RWPE2 (cell line): ENCODE data around the gene BAZ2B.

Source experiments
- ATAC-seq: fragments of 200-7000 bp; cut with Tn5 transposase; 3 replicates; pipeline ENCODE4 v1.9.1; 2021; ENCODE audit warnings: low read depth
- DNase-seq: peaks from one replicate; pipeline ENCODE4 v3.0.0-alpha.2; 2020; ENCODE audit warnings: low spot score
- H3K27ac ChIP-seq: fragments of 450-650 bp; 2 replicates; pipeline ENCODE4 v1.5.1; 2017; ENCODE audit warnings: mild to moderate bottlenecking; ENCODE audit not compliant: poor library complexity, severe bottlenecking
- H3K27me3 ChIP-seq: fragments of 250-450 bp; sonication (Bioruptor Pico); 2 replicates; pipeline ENCODE4 v1.5.1; 2021; ENCODE audit warnings: mild to moderate bottlenecking, moderate library complexity; ENCODE audit not compliant: insufficient read depth, poor library complexity, severe bottlenecking
- H3K36me3 ChIP-seq: fragments of 250-450 bp; sonication (Bioruptor Pico); 2 replicates; pipeline ENCODE4 v1.5.1; 2020; ENCODE audit warnings: low read depth, mild to moderate bottlenecking, moderate library complexity
- H3K4me1 ChIP-seq: fragments of 250-450 bp; sonication (Bioruptor Pico); 2 replicates; pipeline ENCODE4 v1.5.1; 2021; ENCODE audit warnings: mild to moderate bottlenecking, moderate library complexity; ENCODE audit not compliant: insufficient read depth, poor library complexity, severe bottlenecking
- H3K4me3 ChIP-seq: fragments of 250-450 bp; sonication (Bioruptor Pico); 2 replicates; pipeline ENCODE4 v1.5.1; 2021; ENCODE audit warnings: mild to moderate bottlenecking, moderate library complexity; ENCODE audit not compliant: severe bottlenecking
- H3K9me3 ChIP-seq: fragments of 250-450 bp; sonication (Bioruptor Pico); 2 replicates; pipeline ENCODE4 v1.5.1; 2021; ENCODE audit warnings: mild to moderate bottlenecking, moderate library complexity; ENCODE audit not compliant: severe bottlenecking
- TF ChIP-seq, protein P1 (sequence below): fragments of 450-650 bp; IDR thresholded peaks from one replicate; pipeline ENCODE4 v1.5.1; 2017; ENCODE audit warnings: mild to moderate bottlenecking, moderate library complexity; ENCODE audit not compliant: poor library complexity, severe bottlenecking

Gene BAZ2B

DNA sequence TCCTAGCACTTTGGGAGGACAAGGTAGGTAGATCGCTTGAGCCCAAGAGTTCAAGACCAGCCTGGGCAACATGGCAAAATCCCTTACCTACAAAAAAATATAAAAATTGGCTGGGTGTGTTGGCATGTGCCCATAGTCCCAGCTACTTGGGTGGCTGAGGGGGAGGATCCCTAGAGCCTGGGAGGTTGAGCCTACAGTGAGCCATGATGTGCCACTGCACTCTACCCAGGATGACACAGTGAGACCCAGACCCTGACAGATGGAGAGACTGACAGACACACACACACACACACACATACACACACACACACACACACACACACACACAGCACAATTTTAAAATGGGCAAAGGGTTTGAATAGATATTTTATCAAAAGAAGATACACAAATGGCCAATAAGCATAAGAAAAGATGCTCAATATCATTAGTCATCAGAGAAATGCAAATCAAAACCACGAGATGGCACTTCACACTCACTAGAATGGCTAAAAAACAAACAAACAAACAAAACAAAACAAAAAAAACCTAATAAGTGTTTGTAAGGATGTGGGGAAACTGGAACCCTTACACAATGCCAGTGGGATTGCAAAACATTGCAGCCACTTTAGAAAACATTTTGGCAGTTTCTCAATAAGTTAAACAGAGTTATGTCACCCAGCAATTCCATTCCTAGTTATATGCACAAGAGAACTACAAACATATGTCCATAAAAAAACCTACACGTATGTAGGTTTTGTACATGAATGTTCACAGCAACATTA is 42.3 kb downstream of the BAZ2B start:
- no peaks in the 10 kb centered on the region for H3K36me3 ChIP-seq
- ATAC-seq, result no peak
- no peaks in the 10 kb centered on the region for H3K4me1 ChIP-seq
- no peaks in the 10 kb centered on the region for H3K27me3 ChIP-seq
- DNase-seq, result no peak
- no peak overlapping the region for H3K27ac ChIP-seq
- TF ChIP-seq, protein P1, sequence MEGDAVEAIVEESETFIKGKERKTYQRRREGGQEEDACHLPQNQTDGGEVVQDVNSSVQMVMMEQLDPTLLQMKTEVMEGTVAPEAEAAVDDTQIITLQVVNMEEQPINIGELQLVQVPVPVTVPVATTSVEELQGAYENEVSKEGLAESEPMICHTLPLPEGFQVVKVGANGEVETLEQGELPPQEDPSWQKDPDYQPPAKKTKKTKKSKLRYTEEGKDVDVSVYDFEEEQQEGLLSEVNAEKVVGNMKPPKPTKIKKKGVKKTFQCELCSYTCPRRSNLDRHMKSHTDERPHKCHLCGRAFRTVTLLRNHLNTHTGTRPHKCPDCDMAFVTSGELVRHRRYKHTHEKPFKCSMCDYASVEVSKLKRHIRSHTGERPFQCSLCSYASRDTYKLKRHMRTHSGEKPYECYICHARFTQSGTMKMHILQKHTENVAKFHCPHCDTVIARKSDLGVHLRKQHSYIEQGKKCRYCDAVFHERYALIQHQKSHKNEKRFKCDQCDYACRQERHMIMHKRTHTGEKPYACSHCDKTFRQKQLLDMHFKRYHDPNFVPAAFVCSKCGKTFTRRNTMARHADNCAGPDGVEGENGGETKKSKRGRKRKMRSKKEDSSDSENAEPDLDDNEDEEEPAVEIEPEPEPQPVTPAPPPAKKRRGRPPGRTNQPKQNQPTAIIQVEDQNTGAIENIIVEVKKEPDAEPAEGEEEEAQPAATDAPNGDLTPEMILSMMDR, result no peak
- no peak overlapping the region for H3K4me3 ChIP-seq
- no peaks in the 10 kb centered on the region for H3K9me3 ChIP-seq

DNA sequence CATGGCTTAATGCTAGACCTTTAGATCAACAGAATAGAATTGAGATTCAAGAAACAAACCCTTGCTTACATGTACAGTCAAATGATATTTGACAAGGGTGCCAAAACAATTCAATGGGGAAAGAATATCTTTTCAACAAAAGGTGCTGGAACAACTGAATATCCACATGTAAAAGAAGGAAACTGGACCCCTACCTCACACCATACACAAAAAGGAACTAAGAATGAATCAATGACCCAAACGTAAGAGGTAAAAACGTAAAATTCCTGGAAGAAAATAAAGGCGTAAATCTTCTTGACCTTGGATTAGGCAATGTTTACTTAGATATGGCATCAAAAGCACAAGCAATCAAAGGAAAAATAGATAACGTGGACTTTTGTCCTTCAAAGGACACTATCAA is 43.1 kb downstream of the BAZ2B start:
- H3K36me3 ChIP-seq, result no peaks in the 10 kb centered on the region
- no peaks in the 10 kb centered on the region for H3K9me3 ChIP-seq
- H3K27ac ChIP-seq, result no peak overlapping the region
- TF ChIP-seq, protein P1, result no peak
- H3K4me3 ChIP-seq, result no peak overlapping the region
- DNase-seq (no peak), ATAC-seq (no peak)
- no peaks in the 10 kb centered on the region for H3K27me3 ChIP-seq
- no peaks in the 10 kb centered on the region for H3K4me1 ChIP-seq

DNA sequence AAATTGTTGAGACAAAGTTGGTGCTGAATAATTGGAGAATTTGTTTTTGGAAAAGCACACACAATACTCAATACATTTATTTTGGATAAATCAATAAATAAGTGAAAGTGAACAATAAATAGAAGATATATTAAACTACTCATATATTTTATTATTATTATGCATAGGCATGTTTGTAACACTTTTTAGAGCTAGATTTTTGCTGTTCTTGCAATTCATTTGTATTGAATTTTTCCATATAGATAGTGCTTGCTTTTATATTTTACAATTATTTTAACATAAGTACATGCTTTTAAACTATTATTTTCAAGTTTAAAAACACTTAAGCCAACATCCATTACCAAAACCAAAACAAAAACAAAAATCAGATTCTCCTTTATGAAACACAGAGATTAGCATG is 43.9 kb downstream of the BAZ2B start:
- no peak for DNase-seq
- Histone ChIP-seq H3K36me3 (no peaks in the 10 kb centered on the region), H3K4me1 (no peaks in the 10 kb centered on the region), H3K27me3 (no peaks in the 10 kb centered on the region), H3K27ac (no peak overlapping the region), H3K4me3 (no peak overlapping the region), H3K9me3 (no peaks in the 10 kb centered on the region)
- ATAC-seq, result no peak
- TF ChIP-seq, protein P1, result no peak

DNA sequence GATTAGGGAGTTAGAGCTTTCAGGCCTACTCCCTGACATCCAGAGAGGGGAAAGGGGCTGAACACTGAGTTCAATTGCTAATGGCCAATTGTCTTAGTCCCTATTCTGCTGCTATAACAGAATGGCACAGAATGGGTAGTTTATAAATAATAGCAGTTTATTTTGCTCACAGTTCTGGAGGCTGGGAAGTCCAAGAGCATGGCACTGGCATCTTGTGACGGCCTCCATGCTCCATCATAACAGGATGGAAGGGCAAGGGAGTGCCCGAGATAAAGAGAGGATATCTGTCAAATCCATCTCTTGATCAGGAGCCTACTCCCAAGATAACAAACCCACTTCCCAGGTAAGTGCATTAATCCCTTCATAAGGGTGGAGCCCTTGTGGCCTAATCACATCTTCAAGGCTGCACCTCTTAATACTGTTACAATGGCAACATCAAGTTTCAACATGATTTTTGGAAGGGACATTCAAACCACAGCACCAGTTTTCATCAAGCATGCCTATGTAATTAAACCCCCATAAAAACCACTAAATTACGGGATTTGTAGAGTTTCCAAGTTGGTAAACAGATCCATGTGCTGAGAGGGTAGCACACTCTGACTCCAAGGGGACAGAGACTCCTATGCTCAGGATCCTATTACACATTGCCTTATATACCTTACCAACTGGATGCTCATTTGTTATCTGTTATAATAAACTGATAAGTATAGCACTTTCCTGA is 44.6 kb downstream of the BAZ2B start:
- H3K9me3 ChIP-seq, result no peaks in the 10 kb centered on the region
- ATAC-seq, result no peak
- TF ChIP-seq, protein P1, result no peak
- no peak overlapping the region for H3K4me3 ChIP-seq
- no peaks in the 10 kb centered on the region for H3K27me3 ChIP-seq
- H3K36me3 ChIP-seq, result no peaks in the 10 kb centered on the region
- no peak for DNase-seq
- no peak overlapping the region for H3K27ac ChIP-seq
- H3K4me1 ChIP-seq, result no peaks in the 10 kb centered on the region

DNA sequence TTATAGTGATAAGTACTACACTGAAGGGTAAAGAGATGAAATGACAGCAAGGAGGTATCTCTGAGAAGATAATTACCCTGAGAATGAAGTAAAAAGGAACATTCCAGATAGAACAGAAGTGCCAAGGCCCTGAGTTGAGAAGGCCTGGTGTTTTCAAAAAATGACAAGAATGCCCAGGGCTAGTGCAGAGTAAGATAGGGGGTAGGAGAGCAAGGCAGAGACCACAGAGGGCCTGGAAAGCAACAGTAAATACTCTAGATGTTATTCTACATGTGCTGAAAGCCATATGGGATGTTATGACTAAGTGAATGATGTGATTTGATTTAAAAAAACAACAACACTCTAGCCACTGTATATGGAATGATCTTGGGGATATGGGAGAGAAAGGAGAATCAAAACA is 52.3 kb downstream of the BAZ2B start:
- no peak for ATAC-seq

More for the DNA sequence above, 52.3 kb downstream of the BAZ2B start:
- Histone ChIP-seq H3K27me3 (no peaks in the 10 kb centered on the region), H3K9me3 (no peaks in the 10 kb centered on the region), H3K27ac (no peak overlapping the region), H3K36me3 (no peaks in the 10 kb centered on the region; the same call in 1 of the 2 replicates), H3K4me1 (peaks cover 10% of the 10 kb centered on the region), H3K4me3 (no peak overlapping the region)
- TF ChIP-seq, protein P1, result no peak
- no peak for DNase-seq
